ENCODE results near the gene SEC14L5. TPM values are rescaled to one million over a fixed set of nuclear protein-coding genes. Genes with fewer than 3 reads are reported as not detected.

SEC14L5 gene
- total and polyA plus RNA-seq, 10 donors, result 0.06 to 0.94 (median 0.26) TPM; not detected in 1

DNA sequence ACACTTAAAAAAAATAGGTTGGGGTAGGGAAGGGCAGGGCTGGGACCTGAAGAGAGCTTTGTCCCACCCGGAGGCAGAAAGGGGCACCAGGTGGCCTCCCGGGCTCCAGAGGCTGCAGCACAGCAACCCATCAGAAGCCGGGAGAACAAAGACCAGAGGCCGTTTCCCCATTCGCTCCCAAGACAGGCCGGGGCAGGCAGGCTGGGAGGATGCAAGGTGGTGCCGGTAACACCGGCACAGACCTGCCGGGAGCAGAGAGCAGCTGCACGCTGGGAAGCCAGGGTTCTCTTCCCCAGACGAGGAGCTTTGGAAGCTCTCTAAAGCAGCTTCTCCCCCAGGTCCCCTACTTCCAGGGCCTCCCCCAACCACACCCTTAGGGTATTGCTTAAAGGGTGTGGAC is 26.7 kb upstream of the SEC14L5 start:
- Histone ChIP-seq H3K27me3 (replicated peaks in 1 of 7) (peaks cover 4 to 35% (median 20%) of the 10 kb centered on the region in 7 donors), H3K4me1 (peaks cover 4 to 9% (median 7%) of the 10 kb centered on the region in 6 donors), H3K4me3 (no peak overlapping the region), H3K36me3 (no peaks in the 10 kb centered on the region), H3K27ac (no peak overlapping the region), H3K9me3 (peaks cover 0 to 21% (median 20%) of the 10 kb centered on the region in 8 donors)
- intact Hi-C loops (cut with DNase I; ENCODE audit: low total_unique reads), result no loop called here
- peak; percentile 56 for DNase-seq
- WGBS, 5 donors, result 77 to 93% (median 85%) methylated on average over 10 to 11 of the region's 11 CpGs
- TF ChIP-seq POLR2A (IDR thresholded peaks at IDR 0.05) (no peak), POLR2AphosphoS5 (IDR thresholded peaks at IDR 0.05) (no peak)
- TF ChIP-seq, protein P1, sequence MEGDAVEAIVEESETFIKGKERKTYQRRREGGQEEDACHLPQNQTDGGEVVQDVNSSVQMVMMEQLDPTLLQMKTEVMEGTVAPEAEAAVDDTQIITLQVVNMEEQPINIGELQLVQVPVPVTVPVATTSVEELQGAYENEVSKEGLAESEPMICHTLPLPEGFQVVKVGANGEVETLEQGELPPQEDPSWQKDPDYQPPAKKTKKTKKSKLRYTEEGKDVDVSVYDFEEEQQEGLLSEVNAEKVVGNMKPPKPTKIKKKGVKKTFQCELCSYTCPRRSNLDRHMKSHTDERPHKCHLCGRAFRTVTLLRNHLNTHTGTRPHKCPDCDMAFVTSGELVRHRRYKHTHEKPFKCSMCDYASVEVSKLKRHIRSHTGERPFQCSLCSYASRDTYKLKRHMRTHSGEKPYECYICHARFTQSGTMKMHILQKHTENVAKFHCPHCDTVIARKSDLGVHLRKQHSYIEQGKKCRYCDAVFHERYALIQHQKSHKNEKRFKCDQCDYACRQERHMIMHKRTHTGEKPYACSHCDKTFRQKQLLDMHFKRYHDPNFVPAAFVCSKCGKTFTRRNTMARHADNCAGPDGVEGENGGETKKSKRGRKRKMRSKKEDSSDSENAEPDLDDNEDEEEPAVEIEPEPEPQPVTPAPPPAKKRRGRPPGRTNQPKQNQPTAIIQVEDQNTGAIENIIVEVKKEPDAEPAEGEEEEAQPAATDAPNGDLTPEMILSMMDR (IDR thresholded peaks at IDR 0.05 in 8 of 11, conservative IDR thresholded peaks at IDR 0.05 in 3 of 11), result no peak

DNA sequence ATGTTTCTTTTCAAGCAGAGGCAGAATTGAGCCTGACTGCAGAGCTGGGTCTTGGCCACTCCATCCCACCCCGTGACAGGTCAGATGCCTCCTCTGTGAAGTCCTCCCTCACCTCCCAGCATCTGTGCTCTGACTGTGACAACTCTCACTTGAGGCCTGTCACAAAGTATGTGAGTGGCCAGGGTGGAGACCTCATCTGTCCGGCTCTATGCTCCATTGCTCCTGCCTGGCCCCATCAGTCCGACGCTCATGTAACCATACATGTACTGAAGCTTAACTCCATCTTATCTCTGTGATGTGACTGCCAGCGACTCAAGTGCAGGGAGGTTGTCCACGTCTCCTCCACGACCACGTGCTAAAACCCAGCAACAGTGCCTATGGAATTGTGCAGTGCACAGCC is 24.7 kb upstream of the SEC14L5 start:
- DNase-seq, result no peak
- TF ChIP-seq POLR2AphosphoS5 (IDR thresholded peaks at IDR 0.05) (no peak), POLR2A (IDR thresholded peaks at IDR 0.05) (no peak)
- TF ChIP-seq, protein P1 (IDR thresholded peaks at IDR 0.05 in 8 of 11, conservative IDR thresholded peaks at IDR 0.05 in 3 of 11), result no peak
- Histone ChIP-seq H3K27me3 (replicated peaks in 1 of 7) (peaks cover 8 to 56% (median 39%) of the 10 kb centered on the region in 7 donors), H3K9me3 (peaks cover 0 to under 1% (median 0%) of the 10 kb centered on the region in 8 donors), H3K4me3 (no peak overlapping the region), H3K27ac (no peak overlapping the region), H3K4me1 (peaks cover 8 to 22% (median 16%) of the 10 kb centered on the region in 6 donors), H3K36me3 (no peaks in the 10 kb centered on the region)
- 72 to 83% (median 77%) methylated on average over 8 of the region's 8 CpGs for WGBS, 5 donors
- intact Hi-C loops (cut with DNase I; ENCODE audit: low total_unique reads), result no loop called here

DNA sequence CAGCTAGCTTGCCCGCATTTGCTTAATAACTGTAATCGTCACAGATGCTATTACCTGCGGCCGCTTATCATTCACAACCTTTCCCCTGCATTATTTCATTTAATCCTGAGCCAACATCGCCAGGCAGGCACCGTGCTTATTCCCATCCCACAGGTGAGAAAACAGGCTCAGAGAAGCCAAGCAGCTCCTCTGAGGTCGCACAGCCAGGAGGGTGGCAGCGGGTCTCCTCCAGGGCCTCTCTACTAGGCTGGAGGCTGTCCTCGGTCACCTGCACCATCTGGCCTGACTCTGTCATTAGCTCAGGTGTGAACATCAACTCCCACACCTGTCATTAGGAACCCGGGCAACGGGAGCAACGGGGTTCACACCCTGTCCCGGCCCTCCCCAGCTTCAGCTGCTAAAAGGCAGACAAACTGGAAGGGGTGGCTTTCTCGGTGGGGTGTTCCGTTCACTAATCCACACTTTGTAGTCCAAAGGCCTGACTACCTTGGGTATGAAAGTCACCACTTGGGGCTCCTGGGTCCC is 24.2 kb upstream of the SEC14L5 start:
- H3K4me3 ChIP-seq, result no peak overlapping the region
- H3K36me3 ChIP-seq, result no peaks in the 10 kb centered on the region
- TF ChIP-seq POLR2AphosphoS5 (IDR thresholded peaks at IDR 0.05) (no peak), POLR2A (IDR thresholded peaks at IDR 0.05) (no peak)
- TF ChIP-seq, protein P1 (IDR thresholded peaks at IDR 0.05 in 8 of 11, conservative IDR thresholded peaks at IDR 0.05 in 3 of 11), result no peak
- H3K27me3 ChIP-seq (replicated peaks in 1 of 7), result peaks cover 8 to 61% (median 39%) of the 10 kb centered on the region in 7 donors
- WGBS, 5 donors, result 83 to 91% (median 88%) methylated on average over 13 to 15 of the region's 15 CpGs
- peaks cover 8 to 22% (median 16%) of the 10 kb centered on the region in 6 donors for H3K4me1 ChIP-seq
- DNase-seq, result no peak
- H3K27ac ChIP-seq, result no peak overlapping the region
- intact Hi-C loops (cut with DNase I; ENCODE audit: low total_unique reads), result no loop called here
- no peaks in the 10 kb centered on the region for H3K9me3 ChIP-seq

DNA sequence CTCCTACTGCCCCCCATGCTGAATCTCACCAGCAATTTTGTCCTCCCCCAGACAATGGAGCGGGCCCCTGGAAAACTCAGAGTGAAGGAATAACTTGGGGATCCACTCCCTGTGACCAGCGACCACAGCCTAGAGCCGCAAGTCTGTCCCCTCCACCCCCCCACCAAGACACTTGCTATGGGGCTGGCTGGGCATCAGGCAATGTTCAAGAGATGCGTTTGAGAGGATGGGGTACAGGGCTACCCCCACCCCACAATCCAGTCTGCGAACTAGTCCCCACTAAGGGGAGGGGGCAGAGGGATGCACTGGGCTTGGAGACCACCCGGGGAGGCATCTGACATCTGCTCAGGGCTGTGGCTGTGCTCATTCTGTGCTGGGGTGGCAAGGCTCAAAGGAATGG is 23.5 kb upstream of the SEC14L5 start:
- intact Hi-C loops (cut with DNase I; ENCODE audit: low total_unique reads), result no loop called here
- 86 to 96% (median 89%) methylated on average over 6 of the region's 6 CpGs for WGBS, 5 donors
- no peaks in the 10 kb centered on the region for H3K36me3 ChIP-seq
- peaks cover 8 to 66% (median 39%) of the 10 kb centered on the region in 7 donors for H3K27me3 ChIP-seq (replicated peaks in 1 of 7)
- H3K9me3 ChIP-seq, result no peaks in the 10 kb centered on the region
- TF ChIP-seq POLR2AphosphoS5 (IDR thresholded peaks at IDR 0.05), result no peak
- TF ChIP-seq, protein P1 (IDR thresholded peaks at IDR 0.05 in 8 of 11, conservative IDR thresholded peaks at IDR 0.05 in 3 of 11), result no peak
- no peak for TF ChIP-seq POLR2A (IDR thresholded peaks at IDR 0.05)
- peaks cover 8 to 22% (median 16%) of the 10 kb centered on the region in 6 donors for H3K4me1 ChIP-seq
- no peak overlapping the region for H3K4me3 ChIP-seq
- no peak overlapping the region for H3K27ac ChIP-seq
- no peak for DNase-seq

Measured in spleen (tissue), 11 donors.